HCT116 (cell line): ENCODE results near the gene DNAH10. TPM values are rescaled to one million over a fixed set of nuclear protein-coding genes. Genes with fewer than 3 reads are reported as not detected.

Source experiments
- ATAC-seq: fragments of 200-7000 bp; cut with Tn5 transposase; 2 replicates; pipeline ENCODE4 v1.9.1; 2020; ENCODE audit warnings: mild to moderate bottlenecking, moderate library complexity
- BruUV-seq: library from RNA; stranded (reverse); fragments of 400-500 nt; replicated peaks from 2 replicates; lab custom pipeline; 2021; lab: Mats Ljungman, UMichigan
- CTCF ChIA-PET: fragments of 300-600 bp; sonication (Branson Sonifier 250); formaldehyde crosslinking; loops from one replicate; lab custom pipeline; 2021; ENCODE audit warnings: antibody characterized with exemption; lab: Charles Lee
- POLR2A ChIA-PET: fragments of 300-600, 350-600 bp; sonication (Branson Sonifier 250); formaldehyde crosslinking; loops from one replicate; lab custom pipeline; 2021; ENCODE audit warnings: antibody characterized with exemption; lab: Charles Lee
- RAD21 ChIA-PET, 2 experiments: fragments of 300-600 bp; sonication (Branson Sonifier 250); formaldehyde crosslinking; loops; one replicate each; lab custom pipeline; 2023; ENCODE audit warnings: low total read pairs in 2 of 2; ENCODE audit not compliant: uncharacterized antibody in 2 of 2, unreplicated experiment in 2 of 2, low non-redundant PET in 1 of 2; lab: Charles Lee
- DNase-seq: peaks from one replicate; pipeline ENCODE4 v3.0.0-alpha.2; 2010; ENCODE audit warnings: low read depth, low spot score
- H2AFZ ChIP-seq: fragments of 200-600 bp; shearing (Covaris generic), sonication (generic); 2 replicates; pipeline ENCODE4 v1.6.1; 2017; ENCODE audit warnings: low read depth, mixed run types, mixed read lengths, antibody characterized with exemption, low read length; ENCODE audit not compliant: poor library complexity, severe bottlenecking
- H3K27ac ChIP-seq: 2 replicates; pipeline ENCODE4 v1.5.1; 2012; ENCODE audit warnings: low read depth, low read length
- H3K27me3 ChIP-seq: fragments of 200-600 bp; sonication (generic); 2 replicates; pipeline ENCODE4 v1.6.1; 2016; ENCODE audit warnings: mixed run types, low read length, mixed read lengths; ENCODE audit not compliant: insufficient read depth
- H3K36me3 ChIP-seq, 2 experiments: fragments of 200-500 bp in 1 of 2; fragments of 200-600 bp in 1 of 2; sonication (Bioruptor generic) in 1 of 2; sonication (generic) in 1 of 2; 2 replicates each; pipeline versions ENCODE4 v1.5.1 to v1.6.1; 2014 to 2016; ENCODE audit warnings: low read length in 2 of 2, inconsistent platforms in 1 of 2, mixed read lengths in 1 of 2, mixed run types in 1 of 2; ENCODE audit not compliant: insufficient read depth in 2 of 2, control insufficient read depth in 1 of 2
- H3K4me1 ChIP-seq, 2 experiments: fragments of 200-600 bp in 1 of 2; sonication (generic) in 1 of 2; 2 replicates each; pipeline versions ENCODE4 v1.5.1 to v1.6.1; 2012 to 2017; ENCODE audit warnings: low read length in 2 of 2, inconsistent platforms in 1 of 2, mild to moderate bottlenecking in 1 of 2, mixed read lengths in 1 of 2, mixed run types in 1 of 2, moderate library complexity in 1 of 2; ENCODE audit not compliant: insufficient read depth in 2 of 2, control insufficient read depth in 1 of 2
- H3K4me2 ChIP-seq: fragments of 200-600 bp; sonication (generic); 2 replicates; pipeline ENCODE4 v1.6.1; 2017; ENCODE audit warnings: mixed run types, low read length, mixed read lengths
- H3K4me3 ChIP-seq, 2 experiments: fragments of 200-600 bp in 1 of 2; sonication (generic) in 1 of 2; replicated peaks in 1 of 2; 2 replicates each; pipeline ENCODE4 v1.5.1; 2011 to 2016; ENCODE audit warnings: low read length in 2 of 2, control low read depth in 1 of 2, low read depth in 1 of 2, mild to moderate bottlenecking in 1 of 2, mixed read lengths in 1 of 2, mixed run types in 1 of 2
- H3K79me2 ChIP-seq: fragments of 200-600 bp; sonication (generic); 2 replicates; pipeline ENCODE4 v1.6.1; 2017; ENCODE audit warnings: mild to moderate bottlenecking, mixed run types, low read length, moderate library complexity, mixed read lengths; ENCODE audit not compliant: insufficient read depth
- H3K9ac ChIP-seq: fragments of 200-600 bp; sonication (generic); 2 replicates; pipeline ENCODE4 v1.6.1; 2016; ENCODE audit warnings: low read length, mixed read lengths
- H3K9me2 ChIP-seq: fragments of 200-600 bp; sonication (generic), shearing (Covaris generic); 2 replicates; pipeline ENCODE4 v1.6.1; 2017; ENCODE audit warnings: mixed run types, mild to moderate bottlenecking, moderate library complexity; ENCODE audit not compliant: insufficient read depth
- H3K9me3 ChIP-seq, 2 experiments: fragments of 200-500 bp in 1 of 2; fragments of 200-600 bp in 1 of 2; sonication (Bioruptor generic) in 1 of 2; sonication (generic) in 1 of 2; 2 replicates each; pipeline ENCODE4 v1.6.1; 2014 to 2017; ENCODE audit warnings: low read length in 2 of 2, mixed read lengths in 2 of 2, inconsistent platforms in 1 of 2, low read depth in 1 of 2, mild to moderate bottlenecking in 1 of 2, mixed run types in 1 of 2, moderate library complexity in 1 of 2; ENCODE audit not compliant: control insufficient read depth in 1 of 2, insufficient read depth in 1 of 2
- H4K20me1 ChIP-seq: fragments of 200-600 bp; sonication (generic), shearing (Covaris generic); 2 replicates; pipeline ENCODE4 v1.6.1; 2017; ENCODE audit warnings: mixed run types, mild to moderate bottlenecking, moderate library complexity; ENCODE audit not compliant: insufficient read depth
- CBX3 ChIP-seq: IDR thresholded peaks from 2 replicates; pipeline ENCODE4 v1.6.1; 2012; ENCODE audit warnings: low read depth
- CEBPB ChIP-seq: IDR thresholded peaks from 2 replicates; pipeline ENCODE4 v1.6.1; 2012; ENCODE audit warnings: low read depth
- EZH2 ChIP-seq: fragments of 200-600 bp; sonication (generic); IDR thresholded peaks from 2 replicates; pipeline ENCODE4 v1.6.1; 2017; ENCODE audit warnings: antibody characterized with exemption, mixed run types
- EZH2phosphoT487 ChIP-seq: fragments of 200-600 bp; IDR thresholded peaks from 2 replicates; pipeline ENCODE4 v1.6.1; 2018; ENCODE audit warnings: antibody characterized with exemption, borderline replicate concordance
- FOSL1 ChIP-seq: IDR thresholded peaks from 2 replicates; pipeline ENCODE4 v1.6.1; 2012; ENCODE audit warnings: low read depth
- JUND ChIP-seq: IDR thresholded peaks from 2 replicates; pipeline ENCODE4 v1.6.1; 2012
- MAX ChIP-seq: IDR thresholded peaks from 2 replicates; pipeline ENCODE4 v1.6.1; 2012
- POLR2A ChIP-seq: IDR thresholded peaks from 2 replicates; pipeline ENCODE4 v1.7.0; 2011; ENCODE audit warnings: borderline replicate concordance; ENCODE audit not compliant: insufficient read depth, insufficient read length; ENCODE audit errors: extremely low read depth
- RAD21 ChIP-seq: IDR thresholded peaks from 2 replicates; pipeline ENCODE4 v1.6.1; 2012; ENCODE audit warnings: low read depth, mild to moderate bottlenecking
- SP1 ChIP-seq: IDR thresholded peaks from 2 replicates; pipeline ENCODE4 v1.6.1; 2012; ENCODE audit warnings: low read depth
- YY1 ChIP-seq: IDR thresholded peaks from 2 replicates; pipeline ENCODE4 v1.6.1; 2011; ENCODE audit warnings: low read length, low read depth, moderate library complexity, mild to moderate bottlenecking; ENCODE audit not compliant: insufficient replicate concordance; ENCODE audit errors: extremely low read depth
- ZNF274 ChIP-seq: fragments of 200-500 bp; sonication (Bioruptor generic); IDR thresholded peaks from 2 replicates; pipeline ENCODE4 v1.6.1; 2014; ENCODE audit warnings: mild to moderate bottlenecking, low read depth, low read length, inconsistent platforms
- intact Hi-C: fragments of 100-400 bp; cut with micrococcal nuclease; formaldehyde crosslinking; loops from 2 replicates; pipeline ENCODE4 v1.10.0; 2022
- total RNA-seq: library from RNA; stranded (reverse); gene quantifications from one replicate; pipeline ENCODE4 v1.2.1, GENCODE V29; 2021; ENCODE audit not compliant: unreplicated experiment
- TF ChIP-seq, protein P1 (sequence below): IDR thresholded peaks from 2 replicates; pipeline ENCODE4 v1.6.1; 2012; ENCODE audit warnings: low read depth
- TF ChIP-seq, protein P2 (sequence below): IDR thresholded peaks from 2 replicates; pipeline ENCODE4 v1.6.1; 2012

DNAH10 gene
- total RNA-seq, 1 experiment from 2014 or later, result 1.3 TPM

DNA sequence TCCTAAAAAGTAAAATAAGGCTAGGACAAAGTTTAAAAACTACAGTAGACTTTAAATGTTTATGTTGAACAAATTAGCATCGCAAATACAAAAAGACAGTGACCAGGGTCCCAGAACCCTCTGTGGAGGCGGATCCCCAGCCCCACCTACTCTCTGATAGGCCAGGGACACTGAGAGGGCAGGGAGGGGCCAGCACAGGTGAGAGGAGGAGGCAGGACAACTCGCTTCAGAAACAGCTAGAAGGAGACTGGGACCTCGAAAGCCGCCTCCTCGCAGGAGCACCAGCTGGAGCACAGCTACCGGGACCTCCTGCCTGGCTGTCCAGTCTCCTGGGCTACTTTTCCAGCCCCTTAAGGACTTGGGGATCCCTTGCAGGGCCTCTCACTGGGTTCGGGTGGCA lies 992 bp downstream of the DNAH10 start:
- ATAC-seq, result peak; percentile 81
- no peak overlapping the region for H3K4me2 ChIP-seq

More for the DNA sequence above, 992 bp downstream of the DNAH10 start:
- no peaks in the 10 kb centered on the region for H3K4me1 ChIP-seq
- ChIA-PET RAD21 (no interaction called here), POLR2A (no interaction called here), CTCF (no interaction called here)
- no TSS peak for BruUV-seq
- H3K9me2 ChIP-seq, result no peaks in the 10 kb centered on the region
- H3K36me3 ChIP-seq, result no peaks in the 10 kb centered on the region
- no peak overlapping the region for H3K9ac ChIP-seq
- no peaks in the 10 kb centered on the region for H3K79me2 ChIP-seq
- no peak for DNase-seq
- H2AFZ ChIP-seq, result no peak overlapping the region
- no peak overlapping the region for H3K27ac ChIP-seq
- no peaks in the 10 kb centered on the region for H4K20me1 ChIP-seq
- no peak for TF ChIP-seq FOSL1
- TF ChIP-seq, protein P1, sequence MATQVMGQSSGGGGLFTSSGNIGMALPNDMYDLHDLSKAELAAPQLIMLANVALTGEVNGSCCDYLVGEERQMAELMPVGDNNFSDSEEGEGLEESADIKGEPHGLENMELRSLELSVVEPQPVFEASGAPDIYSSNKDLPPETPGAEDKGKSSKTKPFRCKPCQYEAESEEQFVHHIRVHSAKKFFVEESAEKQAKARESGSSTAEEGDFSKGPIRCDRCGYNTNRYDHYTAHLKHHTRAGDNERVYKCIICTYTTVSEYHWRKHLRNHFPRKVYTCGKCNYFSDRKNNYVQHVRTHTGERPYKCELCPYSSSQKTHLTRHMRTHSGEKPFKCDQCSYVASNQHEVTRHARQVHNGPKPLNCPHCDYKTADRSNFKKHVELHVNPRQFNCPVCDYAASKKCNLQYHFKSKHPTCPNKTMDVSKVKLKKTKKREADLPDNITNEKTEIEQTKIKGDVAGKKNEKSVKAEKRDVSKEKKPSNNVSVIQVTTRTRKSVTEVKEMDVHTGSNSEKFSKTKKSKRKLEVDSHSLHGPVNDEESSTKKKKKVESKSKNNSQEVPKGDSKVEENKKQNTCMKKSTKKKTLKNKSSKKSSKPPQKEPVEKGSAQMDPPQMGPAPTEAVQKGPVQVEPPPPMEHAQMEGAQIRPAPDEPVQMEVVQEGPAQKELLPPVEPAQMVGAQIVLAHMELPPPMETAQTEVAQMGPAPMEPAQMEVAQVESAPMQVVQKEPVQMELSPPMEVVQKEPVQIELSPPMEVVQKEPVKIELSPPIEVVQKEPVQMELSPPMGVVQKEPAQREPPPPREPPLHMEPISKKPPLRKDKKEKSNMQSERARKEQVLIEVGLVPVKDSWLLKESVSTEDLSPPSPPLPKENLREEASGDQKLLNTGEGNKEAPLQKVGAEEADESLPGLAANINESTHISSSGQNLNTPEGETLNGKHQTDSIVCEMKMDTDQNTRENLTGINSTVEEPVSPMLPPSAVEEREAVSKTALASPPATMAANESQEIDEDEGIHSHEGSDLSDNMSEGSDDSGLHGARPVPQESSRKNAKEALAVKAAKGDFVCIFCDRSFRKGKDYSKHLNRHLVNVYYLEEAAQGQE, result no peak
- TF ChIP-seq POLR2A, result no peak
- TF ChIP-seq ZNF274, result no peak
- TF ChIP-seq JUND, result no peak
- TF ChIP-seq CBX3, result no peak
- TF ChIP-seq SP1, result no peak
- no peak for TF ChIP-seq YY1
- no peak for TF ChIP-seq RAD21
- TF ChIP-seq CEBPB, result no peak
- TF ChIP-seq EZH2phosphoT487, result no peak
- TF ChIP-seq, protein P2, sequence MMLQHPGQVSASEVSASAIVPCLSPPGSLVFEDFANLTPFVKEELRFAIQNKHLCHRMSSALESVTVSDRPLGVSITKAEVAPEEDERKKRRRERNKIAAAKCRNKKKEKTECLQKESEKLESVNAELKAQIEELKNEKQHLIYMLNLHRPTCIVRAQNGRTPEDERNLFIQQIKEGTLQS, result no peak
- TF ChIP-seq EZH2, result no peak
- TF ChIP-seq MAX, result no peak
- no peaks in the 10 kb centered on the region for H3K27me3 ChIP-seq
- intact Hi-C loops, result no loop called here
- H3K9me3 ChIP-seq, result no peaks in the 10 kb centered on the region
- H3K4me3 ChIP-seq, result no peak overlapping the region
